Heart right ventricle (tissue), 16 donors: Measurements from ENCODE around the gene ANKDD1A. TPM values are rescaled to one million over a fixed set of nuclear protein-coding genes. Genes with fewer than 3 reads are reported as not detected.

Experiments used
- ATAC-seq, 8 donors: fragments of 200-7000 bp; cut with Tn5 transposase; one replicate each; pipeline ENCODE4 v1.9.1; 2020; ENCODE audit warnings: mild to moderate bottlenecking in 8 of 8, moderate library complexity in 8 of 8, moderate number of reproducible peaks in 1 of 8
- DNase-seq, 2 donors: peaks; one replicate each; pipeline ENCODE4 v3.0.0-alpha.2; 2020
- H3K27ac ChIP-seq, 10 donors: fragments of 200-600 bp; sonication (generic) in 2 of 10; one replicate each; pipeline versions ENCODE4 v1.5.0 to v1.8.0; 2020 to 2022; ENCODE audit warnings: mild to moderate bottlenecking in 3 of 10
- H3K27me3 ChIP-seq, 7 donors: fragments of 200-600 bp; one replicate each; pipeline ENCODE4 v1.8.0; 2021 to 2022; ENCODE audit warnings: mild to moderate bottlenecking in 2 of 7
- H3K36me3 ChIP-seq, 9 donors: fragments of 200-600 bp; sonication (generic) in 1 of 9; one replicate each; pipeline versions ENCODE4 v1.5.0 to v1.8.0; 2020 to 2022; ENCODE audit warnings: mild to moderate bottlenecking in 2 of 9
- H3K4me1 ChIP-seq, 9 donors: fragments of 200-600 bp; sonication (generic) in 1 of 9; one replicate each; pipeline versions ENCODE4 v1.5.0 to v1.8.0; 2020 to 2022; ENCODE audit warnings: mild to moderate bottlenecking in 4 of 9
- H3K4me3 ChIP-seq, 10 donors: fragments of 200-600 bp; sonication (generic) in 2 of 10; one replicate each; pipeline versions ENCODE4 v1.5.0 to v1.8.0; 2020 to 2022; ENCODE audit warnings: mild to moderate bottlenecking in 7 of 10, moderate library complexity in 2 of 10
- H3K9me3 ChIP-seq, 11 donors: fragments of 200-600 bp in 10 of 11; sonication (generic) in 2 of 11; one replicate each; pipeline versions ENCODE4 v1.5.0 to v1.8.0; 2013 to 2022; ENCODE audit warnings: mild to moderate bottlenecking in 2 of 11, control low read depth in 1 of 11, moderate library complexity in 1 of 11
- WGBS, 2 donors: extraction: QIAGEN DNeasy Blood & Tissue Kit; methylation state at CpG; one replicate each; pipeline ENCODE4 v1.1.7; 2013; ENCODE audit warnings: inconsistent platforms in 1 of 2; 5-methylcytosine and 5-hydroxymethylcytosine counted together
- intact Hi-C, 10 donors: fragments of 100-400 bp; cut with DNase I; formaldehyde crosslinking; loops; one replicate each; pipeline versions ENCODE4 v1.11.1 to v1.14.2; 2022
- polyA plus RNA-seq, 2 donors: library from polyadenylated mRNA; stranded (reverse); fragments of 200-250 nt; gene quantifications; one replicate each; pipeline ENCODE4 v1.2.3, GENCODE V29; 2013
- total RNA-seq, 10 donors: library from RNA; stranded (reverse); fragmentation: NEBNext Ultra II Directional in 3 of 10; extraction: Animal tissue kit (Norgen Biotek cat#: 25700) in 3 of 10; gene quantifications; one replicate each; pipeline versions ENCODE4 v1.2.1 to v1.2.4, GENCODE V29; 2021 to 2023
- TF ChIP-seq, protein P1 (sequence below), 9 donors: fragments of 200-600 bp; sonication (generic) in 2 of 9; IDR thresholded peaks; one replicate each; pipeline versions ENCODE4 v1.5.0 to v1.8.0; 2021 to 2022; ENCODE audit warnings: antibody characterized with exemption in 9 of 9, mild to moderate bottlenecking in 5 of 9, moderate library complexity in 1 of 9
- donor health status: Arrhythmogenic right ventricular cardiomyopathy.
- donor health status: ischemic (EF 13 %, LVEDD 7.1; RV severe dilation, severe dysfunction).
- donor health status: healthy with polysubstance abuse.
- donor health status: DM: no; HTN: yes; CAD: no.
- donor health status: DM: no; HTN: no; CAD: no.
- donor health status: ischemic (EF 25% LVEDD 6.9; RV normal size, moderate dysfunction).
- donor health status: ischemic (EF 25% LVEDD 5.7; RV mildly dilated, moderate dysfunction).
- donor health status: healthy.
- donor health status: DM: yes; HTN: yes; CAD: no.
- donor health status: Ischemic cardiomyopathy.
- donor health status: ischemic (EF 35%, LVEDD 5.7; RV mildly dilated, moderate dysfunction).
- donor health status: nonischemic (EF 11% LVEDD 7.7; RV severe dilation, severe dysfunction).
- donor health status: DM: yes; HTN: yes; CAD: no.
- donor health status: PGD.
- donor health status: ischemic (EF 29% LVEDD 5.4; RV normal size, mild dysfunction).
- donor health status: nonischemic (EF 23%, LVEDD 6.1; RV moderate dilation, normal function).

Gene ANKDD1A
- total and polyA plus RNA-seq, 12 donors: 0.70 to 1.9 (median 1.3) TPM

DNA sequence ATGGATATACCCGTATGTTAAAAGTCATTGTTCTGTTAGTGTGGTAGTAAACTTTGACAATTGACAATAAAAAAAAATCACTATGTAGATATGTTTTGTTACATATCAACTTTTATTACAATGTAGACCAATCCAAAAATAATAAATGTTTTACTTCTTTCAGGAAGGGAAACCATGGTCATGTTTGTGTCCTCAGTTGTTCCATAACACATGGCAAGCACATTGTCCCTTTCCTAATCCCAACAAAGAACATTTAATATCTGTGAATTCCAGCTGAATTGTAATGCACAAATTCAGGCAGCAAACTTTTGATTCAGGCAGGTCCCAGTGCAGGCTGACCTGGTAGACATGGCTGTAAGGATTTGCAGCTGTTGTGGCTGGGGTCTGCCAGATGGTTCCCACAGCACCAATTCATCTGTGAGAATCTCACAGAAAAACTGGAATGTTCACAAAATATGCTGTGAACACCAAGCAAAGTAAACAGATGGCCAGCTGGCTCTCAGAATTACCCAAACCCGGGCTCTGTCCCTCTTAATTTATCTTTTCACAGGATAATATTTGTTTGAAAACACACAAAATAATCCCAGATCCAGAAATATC is 79.9 kb downstream of the ANKDD1A start:
- peak in 1 of 8 donors; percentile 22 for ATAC-seq
- DNase-seq: peak in 1 of 2 donors; percentile 40
- Histone ChIP-seq H3K4me3 (no peak overlapping the region), H3K4me1 (peaks cover 0 to 28% (median 14%) of the 10 kb centered on the region in 9 donors), H3K9me3 (no peaks in the 10 kb centered on the region), H3K36me3 (no peaks in the 10 kb centered on the region), H3K27ac (peak overlapping the region in 3 of 10 donors; percentile 26 to 95 (median 93)), H3K27me3 (no peaks in the 10 kb centered on the region)
- TF ChIP-seq, protein P1, sequence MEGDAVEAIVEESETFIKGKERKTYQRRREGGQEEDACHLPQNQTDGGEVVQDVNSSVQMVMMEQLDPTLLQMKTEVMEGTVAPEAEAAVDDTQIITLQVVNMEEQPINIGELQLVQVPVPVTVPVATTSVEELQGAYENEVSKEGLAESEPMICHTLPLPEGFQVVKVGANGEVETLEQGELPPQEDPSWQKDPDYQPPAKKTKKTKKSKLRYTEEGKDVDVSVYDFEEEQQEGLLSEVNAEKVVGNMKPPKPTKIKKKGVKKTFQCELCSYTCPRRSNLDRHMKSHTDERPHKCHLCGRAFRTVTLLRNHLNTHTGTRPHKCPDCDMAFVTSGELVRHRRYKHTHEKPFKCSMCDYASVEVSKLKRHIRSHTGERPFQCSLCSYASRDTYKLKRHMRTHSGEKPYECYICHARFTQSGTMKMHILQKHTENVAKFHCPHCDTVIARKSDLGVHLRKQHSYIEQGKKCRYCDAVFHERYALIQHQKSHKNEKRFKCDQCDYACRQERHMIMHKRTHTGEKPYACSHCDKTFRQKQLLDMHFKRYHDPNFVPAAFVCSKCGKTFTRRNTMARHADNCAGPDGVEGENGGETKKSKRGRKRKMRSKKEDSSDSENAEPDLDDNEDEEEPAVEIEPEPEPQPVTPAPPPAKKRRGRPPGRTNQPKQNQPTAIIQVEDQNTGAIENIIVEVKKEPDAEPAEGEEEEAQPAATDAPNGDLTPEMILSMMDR (IDR thresholded peaks at IDR 0.05): no peak
- 71 to 74% methylated on average over 2 of the region's 2 CpGs for WGBS, 2 donors
- intact Hi-C loops: no loop called here

- DNase-seq (no peak), ATAC-seq (no peak)
- H3K9me3 ChIP-seq: no peaks in the 10 kb centered on the region
- H3K4me3 ChIP-seq: no peak overlapping the region
- 61 to 79% methylated on average over 1 of the region's 1 CpG for WGBS, 2 donors
- TF ChIP-seq, protein P1 (IDR thresholded peaks at IDR 0.05): no peak
- peaks cover 0 to 13% (median 8%) of the 10 kb centered on the region in 9 donors for H3K4me1 ChIP-seq
- intact Hi-C loops: no loop called here
- H3K27ac ChIP-seq: no peak overlapping the region
- H3K27me3 ChIP-seq: no peaks in the 10 kb centered on the region
- H3K36me3 ChIP-seq: no peaks in the 10 kb centered on the region
Measured at GRCh38 chr15:64993290-64993689, 81.6 kb downstream of the ANKDD1A start.

DNA sequence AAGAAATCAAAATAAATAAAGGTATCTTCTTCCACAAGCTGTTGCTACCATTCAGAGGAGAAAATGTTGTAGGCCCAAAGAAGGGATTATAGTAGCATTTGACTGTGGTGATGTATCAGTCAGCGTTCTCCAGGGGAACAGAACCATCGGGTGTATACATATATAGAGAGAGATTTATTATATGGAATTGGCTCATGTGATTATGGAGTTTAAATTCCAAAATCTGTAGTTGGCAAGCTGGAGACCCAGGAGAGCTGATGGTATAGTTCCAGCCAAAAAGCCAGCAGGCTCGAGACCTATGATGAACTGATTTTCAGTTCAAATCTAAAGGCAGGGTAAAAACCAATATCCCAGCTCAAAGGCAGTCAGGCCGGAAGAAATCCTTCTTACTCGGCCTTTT is 85.4 kb downstream of the ANKDD1A start:
- H3K9me3 ChIP-seq: no peaks in the 10 kb centered on the region
- H3K4me1 ChIP-seq: no peaks in the 10 kb centered on the region
- DNase-seq (no peak), ATAC-seq (no peak)
- H3K27me3 ChIP-seq: no peaks in the 10 kb centered on the region
- intact Hi-C loops: no loop called here
- peaks cover 0 to 12% (median 0%) of the 10 kb centered on the region in 9 donors for H3K36me3 ChIP-seq
- no peak overlapping the region for H3K4me3 ChIP-seq
- WGBS, 2 donors: 78 to 79% methylated on average over 5 of the region's 5 CpGs
- TF ChIP-seq, protein P1 (IDR thresholded peaks at IDR 0.05): no peak
- no peak overlapping the region for H3K27ac ChIP-seq

GRCh38 chr15:64997745-64998375 is 86.2 kb downstream of the ANKDD1A start:
- Histone ChIP-seq H3K4me3 (no peak overlapping the region), H3K27me3 (no peaks in the 10 kb centered on the region), H3K4me1 (no peaks in the 10 kb centered on the region), H3K36me3 (peaks cover 0 to 20% (median 0%) of the 10 kb centered on the region in 9 donors), H3K27ac (no peak overlapping the region), H3K9me3 (no peaks in the 10 kb centered on the region)
- intact Hi-C loops: no loop called here
- 92 to 94% methylated on average over 4 of the region's 4 CpGs for WGBS, 2 donors
- TF ChIP-seq, protein P1 (IDR thresholded peaks at IDR 0.05): no peak
- DNase-seq (no peak), ATAC-seq (no peak)
